Measurements from ENCODE around the gene NINL. TPM values are rescaled to one million over a fixed set of nuclear protein-coding genes. Genes with fewer than 3 reads are reported as not detected.

The NINL gene
- 27.3 and 30.0 TPM in 2 replicates for total RNA-seq (2021; fragmentation: NEBNext Ultra II Directional; extraction: Animal tissue kit (Norgen Biotek cat#: 25700))
- polyA plus RNA-seq (2011; rRNA removed) = 14.0 and 15.3 TPM in 2 replicates
- polyA plus RNA-seq (2011; cell fraction: cytosol; rRNA removed) = 22.8 TPM
- 39.3 TPM for polyA plus RNA-seq (2011; cell fraction: nucleus; rRNA removed)
- 28.0 to 40.8 TPM (median 30.5 TPM) in 4 replicates for polyA plus RNA-seq (2012, experiment 1 of 2)
- 9.2 TPM for polyA plus RNA-seq (2012, experiment 2 of 2)
- 17.2 TPM for polyA plus RNA-seq (2013, experiment 1 of 2)
- 15.1 TPM for polyA plus RNA-seq (2013, experiment 2 of 2)
- polyA minus RNA-seq (2011; rRNA and poly(A)+ RNA removed) = 12.3 and 19.9 TPM in 2 replicates
- polyA minus RNA-seq (2011; cell fraction: cytosol; rRNA and poly(A)+ RNA removed) = 12.2 TPM
- 19.7 TPM for polyA minus RNA-seq (2011; cell fraction: nucleus; rRNA and poly(A)+ RNA removed)
- long read RNA-seq, experiment 1, partial matches to known transcripts = 4 of 7 reads
- long read RNA-seq, experiment 1, other reads (novel, unspliced or antisense) = 0 of 7 reads
- long read RNA-seq, experiment 2, partial matches to known transcripts = 7 of 8 reads
- long read RNA-seq, experiment 2, other reads (novel, unspliced or antisense) = 0 of 8 reads

DNA sequence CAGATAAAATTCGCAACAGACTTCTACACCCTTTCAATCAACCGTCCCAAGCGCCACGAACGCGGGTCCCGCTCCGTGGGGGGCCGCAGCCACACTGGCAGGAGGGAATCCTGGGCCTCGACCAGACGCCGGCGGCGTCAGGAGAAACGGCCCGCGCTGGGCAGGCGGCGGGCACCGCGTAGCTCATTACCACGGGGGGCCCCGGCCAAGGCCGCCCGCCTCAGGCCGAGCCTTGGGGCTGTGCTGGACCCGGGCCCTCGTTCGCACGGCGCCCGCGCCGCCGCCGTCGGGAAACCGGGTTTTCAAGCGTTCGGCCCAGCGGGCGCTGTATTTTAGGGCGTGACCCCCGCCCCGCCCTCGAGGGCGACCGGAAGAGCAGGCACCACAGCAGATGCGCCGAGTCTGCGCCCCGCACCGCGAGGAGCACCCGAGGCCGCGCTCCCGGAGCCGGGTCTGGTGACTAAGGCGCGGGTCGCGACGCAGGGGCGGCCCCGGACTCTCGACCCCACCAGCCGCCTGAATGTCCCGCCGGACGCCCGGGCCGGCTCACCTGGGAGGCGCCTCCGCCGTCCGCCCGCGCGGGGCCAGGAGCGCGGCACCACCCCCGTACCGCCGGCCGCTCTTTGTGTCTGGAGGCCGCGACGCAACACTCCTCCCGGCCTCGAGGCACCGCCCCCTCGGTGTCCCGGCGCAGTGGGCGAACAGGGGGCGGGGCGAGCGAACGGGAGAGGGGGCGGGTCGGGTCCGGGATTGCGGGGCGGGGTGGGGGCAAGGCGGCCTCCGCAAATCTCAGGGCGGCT, at the start of gene NINL:
TSS of gene NINL (minus strand) at position 627 of the 800 bp plus-strand sequence. CDS start 58,944 bp downstream, outside the sequence.
- peaks cover 0 to 44% of the 10 kb centered on the region in 2 experiments; a peak in 2 of 4 replicates for H3K79me2 ChIP-seq (ENCODE audit: control insufficient read depth in 1 of 2, insufficient read depth in 2 of 2, low read length in 2 of 2)
- peak within 1 kb of the TSS; percentile 99; the same call in 1 of the 2 replicates for H2BK15ac ChIP-seq (ENCODE audit: low read length)
- no peaks in the 10 kb centered on the region for H3K9me3 ChIP-seq (ENCODE audit: insufficient read depth in 2 of 2, low read depth in 1 of 2, low read length in 1 of 2)
- peak; percentile 47 to 89 for DNase-seq (ENCODE audit: low read depth in 1 of 2, low spot score in 2 of 2)
- H3K18ac ChIP-seq (ENCODE audit: extremely low read depth, low read length) = peak within 1 kb of the TSS; percentile 93
- peak within 1 kb of the TSS; percentile 92 for H3K56ac ChIP-seq (replicated peaks; ENCODE audit: insufficient read length, low read depth, low read length)
- H4K5ac ChIP-seq (ENCODE audit: insufficient read length, low read depth, low read length) = peak within 1 kb of the TSS; percentile 72
- H3K14ac ChIP-seq (ENCODE audit: insufficient read length) = no peak within 1 kb of the TSS
- peaks cover 0 to 7% of the 10 kb centered on the region in 2 experiments for H4K20me1 ChIP-seq (replicated peaks in 1 of 2; ENCODE audit: control insufficient read depth in 1 of 2, insufficient read depth in 2 of 2, low read length in 2 of 2)
- no peak within 1 kb of the TSS for H2BK20ac ChIP-seq (ENCODE audit: low read length)
- peak within 1 kb of the TSS; percentile 96 for H2BK12ac ChIP-seq (ENCODE audit: low read depth, low read length)
- H3K9ac ChIP-seq (replicated peaks in 1 of 4; ENCODE audit: extremely low read depth in 1 of 4, low read depth in 3 of 4, low read length in 3 of 4) = peak within 1 kb of the TSS; percentile 87 to 96 (median 94)
- peak within 1 kb of the TSS; percentile 72 for H2AFZ ChIP-seq (ENCODE audit: low read length)
- H3K4ac ChIP-seq (replicated peaks; ENCODE audit: insufficient read length, low read depth, low read length) = peak within 1 kb of the TSS; percentile 0
- 1% methylated on average over 40 of the region's 108 CpGs; no CpG with 5 or more reads in 1 of the 2 experiments for WGBS, 2 experiments (ENCODE audit: extremely low coverage in 1 of 2, insufficient coverage in 1 of 2, insufficient read length in 1 of 2, insufficient replicate concordance in 2 of 2, low coverage in 1 of 2, low lambda C conversion rate in 2 of 2, missing lambda C conversion rate in 1 of 2)
- H4K91ac ChIP-seq (replicated peaks; ENCODE audit: insufficient read length, low read length) = peak within 1 kb of the TSS; percentile 77
- H2AK5ac ChIP-seq (ENCODE audit: low read depth, low read length) = peak within 1 kb of the TSS; percentile 10; the same call in 1 of the 2 replicates
- CTCF ChIA-PET (ENCODE audit: partially characterized antibody) = interaction anchor here (1.0 kb wide), 1 partner anchor 45 kb away, joined by 4 read pairs; no protein-coding TSS in a partner anchor
- peak within 1 kb of the TSS; percentile 88 for H3K27ac ChIP-seq (ENCODE audit: low read depth, low read length)
- POLR2A ChIA-PET (ENCODE audit: partially characterized antibody) = interaction anchor here (0.6 to 2.7 kb wide), 30 partner anchors 8 to 338 kb away, joined by 3 to 19 read pairs (median 4); partner anchors contain the start of genes GINS1 and ZNF337
- no peak within 1 kb of the TSS for H3K23ac ChIP-seq (ENCODE audit: insufficient read length)
- H3K79me1 ChIP-seq (ENCODE audit: low read depth, low read length) = peaks cover 6% of the 10 kb centered on the region
- peak within 1 kb of the TSS; percentile 43 for H2BK120ac ChIP-seq (replicated peaks; ENCODE audit: low read depth, low read length)
- no peaks in the 10 kb centered on the region for H3K27me3 ChIP-seq (replicated peaks in 1 of 4; ENCODE audit: control insufficient read depth in 3 of 4, extremely low read depth in 1 of 4, insufficient read depth in 3 of 4, low read length in 3 of 4)
- peak within 1 kb of the TSS; percentile 89 to 100 for H3K4me2 ChIP-seq (ENCODE audit: insufficient read depth in 1 of 2, low read depth in 2 of 2, low read length in 2 of 2)
- FAIRE-seq = no peak
- peaks cover 8% of the 10 kb centered on the region for H3K23me2 ChIP-seq (ENCODE audit: low read depth, low read length)
- peak within 1 kb of the TSS; percentile 72 to 85 (median 74) for H3K4me3 ChIP-seq (ENCODE audit: extremely low read depth in 1 of 4, insufficient read depth in 2 of 4, low read depth in 3 of 4, low read length in 4 of 4)
- H3K4me1 ChIP-seq (replicated peaks in 1 of 4; ENCODE audit: control insufficient read depth in 3 of 4, insufficient read depth in 4 of 4, low read length in 3 of 4) = 0 out of 7 replicates have a peak, but pooled peaks cover 0 to 2% (median 0%) of the 10 kb centered on the region in 4 experiments
- H3K36me3 ChIP-seq (ENCODE audit: control insufficient read depth in 2 of 4, insufficient read depth in 4 of 4, low read length in 3 of 4) = no peaks in the 10 kb centered on the region; a peak in 1 of 8 replicates
- peak within 1 kb of the TSS; percentile 98; the same call in 1 of the 2 replicates for H4K8ac ChIP-seq (ENCODE audit: extremely low read depth, insufficient read depth, low read length)
- peak within 1 kb of the TSS; percentile 71; the same call in 1 of the 2 replicates for H2BK5ac ChIP-seq (ENCODE audit: low read depth, low read length)
- TF ChIP-seq SIRT6 (IDR thresholded peaks at IDR 0.05; ENCODE audit: low read length) = no peak
- TF ChIP-seq ASH2L (IDR thresholded peaks at IDR 0.05; ENCODE audit: low read length) = peak; percentile 73
- TF ChIP-seq, protein P1, sequence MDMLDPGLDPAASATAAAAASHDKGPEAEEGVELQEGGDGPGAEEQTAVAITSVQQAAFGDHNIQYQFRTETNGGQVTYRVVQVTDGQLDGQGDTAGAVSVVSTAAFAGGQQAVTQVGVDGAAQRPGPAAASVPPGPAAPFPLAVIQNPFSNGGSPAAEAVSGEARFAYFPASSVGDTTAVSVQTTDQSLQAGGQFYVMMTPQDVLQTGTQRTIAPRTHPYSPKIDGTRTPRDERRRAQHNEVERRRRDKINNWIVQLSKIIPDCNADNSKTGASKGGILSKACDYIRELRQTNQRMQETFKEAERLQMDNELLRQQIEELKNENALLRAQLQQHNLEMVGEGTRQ (IDR thresholded peaks at IDR 0.05; ENCODE audit: low read length) = no peak
- no peak for TF ChIP-seq CTBP2 (IDR thresholded peaks at IDR 0.05; ENCODE audit: borderline replicate concordance, insufficient read depth, insufficient read length, low read length)
- no peak for TF ChIP-seq JUN (IDR thresholded peaks at IDR 0.05; ENCODE audit: low read depth, low read length)
- peak; percentile 89 to 96 for TF ChIP-seq POLR2A (IDR thresholded peaks at IDR 0.05; ENCODE audit: control extremely low read depth in 1 of 2, low read depth in 2 of 2, low read length in 2 of 2)
- TF ChIP-seq PHF8 (conservative IDR thresholded peaks at IDR 0.05; ENCODE audit: low read depth, low read length) = peak; percentile 98
- peak; percentile 26; the same call in 1 of the 2 replicates for TF ChIP-seq CREB1 (IDR thresholded peaks at IDR 0.05)
